Stimulated activated naive CD4-positive, alpha-beta T cell treated with Interleukin-2 at 50 U/mL for 16 hours (primary cell): ENCODE results near the gene GUCY2C.

Source experiments
- DNase-seq: peaks from one replicate; lab custom pipeline; 2025; lab: John Stamatoyannopoulos, UW

GUCY2C gene

DNA sequence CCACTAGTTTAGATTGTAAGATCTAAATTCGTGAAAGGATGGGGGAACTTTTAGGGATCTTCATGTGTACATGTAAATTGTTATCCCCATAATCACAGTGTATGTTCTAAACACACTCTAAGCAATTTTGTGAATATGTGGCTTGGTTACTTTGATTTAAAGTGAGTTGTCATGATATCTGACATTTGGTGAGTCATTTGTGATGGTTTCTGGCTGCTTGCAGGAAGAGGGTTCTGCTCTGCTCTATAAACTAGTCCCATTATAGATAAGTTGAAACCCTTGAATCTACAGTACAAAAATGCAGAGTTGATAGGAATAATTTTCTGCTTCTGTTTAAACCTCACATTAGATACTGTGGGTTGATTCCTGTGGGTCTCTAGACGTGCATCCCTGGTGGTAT lies 14.8 kb downstream of the GUCY2C start:
- no peak for DNase-seq

DNA sequence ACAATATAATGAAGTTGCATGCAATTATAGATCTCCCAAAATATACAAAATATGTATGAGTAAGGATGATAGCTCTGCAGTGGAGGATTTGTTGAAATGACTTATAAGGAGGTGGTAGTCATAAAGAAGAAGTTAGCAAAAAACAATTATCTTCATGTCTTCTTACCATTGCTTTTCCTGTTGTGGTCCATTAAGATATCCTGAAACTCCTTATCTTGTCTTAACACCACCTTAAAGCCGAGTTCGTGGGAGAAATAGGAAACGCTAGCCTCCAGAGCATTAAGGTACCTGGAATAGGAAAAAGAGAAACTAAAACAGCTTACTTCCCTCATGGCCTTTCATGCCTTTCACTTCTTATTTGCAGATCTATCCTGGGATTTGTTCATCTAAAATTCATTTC lies 15.2 kb downstream of the GUCY2C start:
- DNase-seq: no peak

DNA sequence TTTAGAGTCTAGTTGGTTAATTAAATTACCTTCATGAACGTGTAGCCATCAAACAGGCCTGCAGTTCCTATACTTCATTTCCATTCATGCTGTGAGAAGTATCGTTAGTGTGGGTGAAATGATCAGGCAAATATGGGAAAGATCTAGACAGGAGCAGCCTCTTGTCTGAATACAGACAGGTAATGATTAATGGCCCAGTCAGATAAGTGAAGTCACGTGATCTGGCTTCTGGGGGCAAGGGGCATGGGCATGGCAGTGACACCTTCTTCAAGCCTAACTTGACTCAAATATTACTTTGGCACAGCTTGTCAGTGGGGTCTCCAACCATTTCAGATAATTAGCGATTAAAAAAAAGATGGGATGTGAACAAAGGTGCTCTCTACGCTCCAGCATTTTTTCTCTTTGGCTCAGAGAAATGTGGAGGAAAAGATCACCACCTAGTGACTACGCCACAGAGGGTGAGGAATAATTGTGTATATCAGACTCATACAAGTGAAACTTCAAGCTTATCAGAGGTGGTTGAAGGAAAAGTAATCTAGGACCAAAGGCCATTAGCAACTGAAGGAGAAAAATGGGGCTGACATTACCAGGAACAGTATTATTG lies 17.8 kb downstream of the GUCY2C start:
- no peak for DNase-seq

DNA sequence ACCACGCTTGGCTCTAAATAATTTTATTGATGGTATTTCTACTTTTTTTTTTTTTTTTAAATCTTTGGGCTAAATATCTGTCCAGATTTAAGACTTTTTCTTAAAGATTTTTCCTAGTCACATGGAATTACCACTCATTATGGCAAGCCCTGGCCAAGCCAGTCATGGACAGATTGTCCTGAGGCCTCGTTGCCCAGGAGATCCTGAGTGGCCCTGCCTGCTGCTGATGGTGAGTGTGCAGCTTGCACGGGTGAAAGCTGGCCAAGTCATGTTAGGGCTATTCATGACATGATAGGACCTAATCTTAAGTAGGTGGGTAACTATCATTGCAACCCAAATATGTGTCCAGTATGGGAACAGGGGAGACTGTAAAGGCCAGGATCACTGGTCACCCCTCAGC lies 27.8 kb downstream of the GUCY2C start:
- no peak for DNase-seq

DNA sequence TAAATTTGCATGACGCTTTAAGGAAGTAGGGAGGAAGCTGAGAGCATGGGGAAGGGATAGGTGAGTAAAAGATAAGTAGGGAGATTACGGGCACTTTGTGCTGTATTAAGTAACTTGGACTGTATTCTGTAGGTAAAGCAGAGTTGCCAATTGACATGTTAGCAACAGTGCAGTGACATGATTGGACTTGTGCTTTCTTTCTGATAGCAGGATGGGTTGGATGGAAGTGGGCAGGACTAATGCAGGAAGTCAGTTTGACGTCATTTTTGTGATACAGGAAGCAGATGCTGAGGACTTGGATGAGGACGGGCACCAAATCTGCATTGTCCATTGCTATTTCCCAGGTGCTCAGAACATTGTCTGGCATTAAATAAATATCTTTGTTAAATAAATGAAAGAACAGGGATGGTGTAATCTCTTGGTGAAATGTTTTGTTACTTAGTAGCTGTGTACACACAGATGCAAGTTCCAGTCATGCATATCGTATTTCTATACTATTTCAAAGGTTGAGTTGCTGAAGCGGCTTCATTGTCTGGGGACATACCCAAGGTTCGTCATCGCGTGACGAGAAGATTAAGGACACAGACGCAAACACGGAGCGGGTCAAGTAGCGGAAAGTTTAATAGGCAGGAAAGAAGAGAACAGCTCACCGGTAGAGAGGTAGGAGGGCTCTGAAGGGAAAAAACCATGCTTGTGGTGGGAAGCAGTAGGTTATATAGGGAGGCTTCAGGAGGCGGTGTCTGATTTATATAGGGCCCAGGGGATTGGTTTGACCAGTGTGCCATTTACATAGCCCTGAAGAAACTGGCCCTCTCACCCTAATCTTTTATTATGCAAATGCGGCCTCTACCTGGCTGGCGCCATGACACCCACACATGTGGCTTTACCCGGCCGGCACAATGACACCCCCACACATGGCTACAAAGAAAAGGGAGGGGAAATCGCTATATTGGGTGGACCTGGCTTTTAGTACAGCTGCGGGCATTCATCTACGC lies 30.7 kb downstream of the GUCY2C start:
- no peak for DNase-seq

DNA sequence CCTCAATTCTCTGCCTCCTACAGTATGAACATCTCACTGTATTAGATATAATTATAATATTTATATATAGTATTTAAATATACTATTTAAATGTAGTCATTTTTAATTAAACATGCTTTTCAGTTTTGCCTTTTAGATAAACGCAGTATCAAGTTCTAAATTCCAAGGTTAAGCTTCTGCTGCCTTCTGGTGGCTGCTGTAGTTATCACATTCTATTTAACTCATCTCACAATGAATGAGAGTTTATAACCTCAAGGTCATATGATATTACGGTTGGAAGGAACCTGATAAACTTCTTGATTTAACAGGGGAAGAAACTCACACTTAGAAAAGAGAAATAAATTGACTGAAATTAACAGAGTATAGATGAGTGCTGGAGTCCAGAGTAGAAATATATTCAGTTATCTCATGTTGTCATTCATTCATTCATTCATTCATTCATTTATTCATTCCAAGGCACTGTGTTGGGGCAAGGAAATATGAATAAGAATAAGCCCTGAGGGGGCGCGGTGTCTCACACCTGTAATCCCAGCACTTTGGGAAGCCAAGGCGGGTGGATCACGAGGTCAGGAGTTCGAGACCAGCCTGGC lies 31.9 kb downstream of the GUCY2C start:
- peak; percentile 3 for DNase-seq

DNA sequence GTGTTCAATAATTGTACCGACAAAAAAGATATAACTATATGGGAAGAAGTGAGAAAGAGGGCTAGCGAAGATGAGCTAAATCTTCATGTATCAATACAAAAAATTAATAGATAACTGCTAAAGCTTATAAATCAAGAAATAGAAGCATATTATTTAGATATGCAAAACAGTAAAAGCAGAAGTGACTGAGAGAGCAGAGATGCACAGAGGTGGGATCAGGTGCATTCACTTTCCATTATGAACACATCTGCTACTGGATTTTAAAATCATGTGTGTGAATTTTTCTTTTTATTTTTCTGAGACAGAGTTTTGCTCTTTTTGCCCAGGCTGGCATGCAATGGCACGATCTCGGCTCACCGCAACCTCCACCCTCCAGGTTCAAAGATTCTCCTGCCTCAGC lies 33.4 kb downstream of the GUCY2C start:
- DNase-seq: no peak

DNA sequence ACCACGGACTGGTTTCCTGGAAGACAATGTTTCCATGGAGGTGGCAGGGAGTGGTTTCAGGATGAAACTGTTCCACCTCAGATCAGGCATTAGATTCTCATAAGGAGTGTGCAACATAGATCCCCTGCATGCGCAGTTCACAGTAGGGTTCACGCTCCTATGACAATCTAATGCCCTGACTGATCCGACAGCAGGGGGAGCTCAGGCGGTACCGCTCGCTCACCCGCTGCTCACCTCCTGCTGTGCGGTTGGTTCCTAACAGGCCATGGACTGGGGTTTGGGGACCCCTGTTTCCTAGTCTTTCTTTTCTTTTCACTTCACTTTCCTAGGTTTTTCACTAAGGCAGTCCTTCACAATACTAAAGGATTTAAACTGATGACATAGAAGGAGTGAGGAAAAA lies 39.6 kb downstream of the GUCY2C start:
- DNase-seq: no peak

DNA sequence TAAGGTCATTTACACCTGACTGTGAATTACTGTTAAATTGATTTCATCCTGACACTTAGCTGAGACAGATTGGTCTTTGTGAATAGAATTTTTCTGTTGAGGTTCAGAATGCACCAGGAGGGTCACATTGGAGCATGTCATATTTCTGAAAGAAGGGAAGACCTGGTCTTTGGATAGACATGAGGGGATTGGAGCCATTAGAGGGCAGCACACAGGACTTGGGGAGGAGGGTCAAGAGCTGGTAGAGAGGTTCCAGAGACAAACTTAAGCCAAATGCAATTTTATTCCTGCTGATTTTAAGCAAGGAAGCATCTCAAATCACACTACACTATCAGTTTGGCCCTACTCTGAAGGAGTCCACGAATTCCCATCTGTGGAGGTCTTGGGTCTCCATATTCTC lies 41.1 kb downstream of the GUCY2C start:
- DNase-seq: no peak

DNA sequence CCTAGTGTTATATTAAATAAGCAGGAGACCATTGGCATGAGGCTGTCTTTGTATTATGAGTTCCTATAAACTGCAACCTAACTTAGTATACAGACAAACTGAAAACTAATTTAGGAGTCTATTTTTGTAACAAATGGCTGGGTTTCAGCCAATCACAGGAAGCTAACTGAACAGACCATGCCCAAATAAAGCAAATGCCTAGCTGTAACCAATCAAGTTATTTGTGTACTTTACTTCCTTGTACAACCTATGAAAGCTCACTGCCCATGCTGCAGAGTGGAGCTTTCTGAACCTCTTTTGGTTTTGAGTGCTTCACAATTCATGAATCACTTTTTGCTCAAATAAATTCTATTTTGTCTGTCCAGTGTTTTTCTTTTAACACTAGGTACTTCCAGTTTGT lies 41.6 kb downstream of the GUCY2C start:
- DNase-seq: no peak

DNA sequence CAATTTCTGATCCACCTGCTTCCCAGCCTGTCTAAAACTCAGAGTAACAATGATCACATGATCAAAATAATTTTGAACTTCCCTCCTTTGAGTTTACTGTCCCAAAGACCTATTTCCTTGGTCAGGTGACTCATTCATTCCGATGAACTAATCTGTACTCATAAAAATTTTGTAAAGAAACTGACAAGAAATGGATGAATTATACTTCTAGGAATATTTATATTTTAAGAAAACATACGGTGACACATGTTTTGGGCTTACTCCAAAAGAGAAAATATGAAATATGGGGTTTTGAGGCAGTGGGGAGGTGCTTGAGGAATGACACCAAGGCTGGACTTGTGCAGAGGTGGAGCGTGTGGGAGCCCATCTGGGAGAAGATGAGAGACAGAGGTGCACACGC lies 42.0 kb downstream of the GUCY2C start:
- DNase-seq: no peak

DNA sequence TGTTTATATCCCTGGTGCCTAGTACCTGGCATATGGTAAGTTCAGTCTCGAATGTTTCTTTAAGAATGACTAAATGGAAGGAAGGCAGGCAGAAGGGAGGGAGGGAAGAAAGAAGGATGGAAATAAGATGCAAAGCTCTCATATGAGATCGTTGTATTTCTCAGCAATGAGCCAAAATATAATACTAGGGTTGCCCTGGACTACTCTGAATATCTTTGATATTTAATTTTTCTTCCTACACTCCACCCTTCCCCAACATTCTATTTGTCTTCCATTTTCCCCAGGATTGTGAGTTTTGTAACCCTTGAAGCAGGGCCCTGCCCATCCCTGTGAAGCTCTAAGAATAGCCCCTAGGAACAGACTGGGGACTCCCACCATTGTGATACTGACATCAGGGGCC lies 43.9 kb downstream of the GUCY2C start:
- no peak for DNase-seq

DNA sequence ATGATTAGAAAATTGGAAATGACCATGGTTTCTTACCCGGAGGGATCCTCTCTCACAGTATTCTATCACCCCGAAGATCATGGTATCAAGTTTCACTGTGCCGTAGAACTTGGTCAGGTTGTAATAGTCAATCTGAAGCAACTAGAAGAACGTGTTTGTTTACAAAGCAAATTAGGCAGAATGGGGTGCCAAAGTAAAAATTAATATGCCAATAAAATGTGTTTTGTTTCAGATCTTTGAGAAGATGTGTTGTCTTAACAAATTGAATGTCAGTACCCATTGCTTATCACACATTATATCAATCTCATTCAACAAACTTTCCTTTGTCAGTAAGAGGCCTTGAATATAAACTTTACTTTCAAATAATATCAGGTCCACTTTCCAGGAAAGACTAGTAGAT lies 45.0 kb downstream of the GUCY2C start:
- no peak for DNase-seq

DNA sequence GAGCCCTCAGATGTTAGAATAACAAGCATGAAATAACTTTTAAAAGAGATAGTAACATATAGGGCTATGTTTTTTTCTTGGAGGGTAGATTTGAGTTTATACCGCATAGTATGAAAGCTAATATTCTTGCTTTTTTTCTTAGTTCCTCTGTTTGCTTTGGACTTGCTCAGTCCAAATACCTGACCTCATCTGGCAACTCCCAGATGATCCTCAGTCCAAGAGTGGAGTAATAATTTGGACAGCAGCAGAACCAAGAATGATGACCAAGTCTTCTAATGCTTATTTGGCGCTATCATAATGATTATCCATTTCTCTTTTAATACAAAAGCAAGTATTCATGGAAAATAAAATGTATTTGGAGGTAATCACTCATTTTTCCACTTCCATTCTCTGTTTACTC lies 45.6 kb downstream of the GUCY2C start:
- no peak for DNase-seq

DNA sequence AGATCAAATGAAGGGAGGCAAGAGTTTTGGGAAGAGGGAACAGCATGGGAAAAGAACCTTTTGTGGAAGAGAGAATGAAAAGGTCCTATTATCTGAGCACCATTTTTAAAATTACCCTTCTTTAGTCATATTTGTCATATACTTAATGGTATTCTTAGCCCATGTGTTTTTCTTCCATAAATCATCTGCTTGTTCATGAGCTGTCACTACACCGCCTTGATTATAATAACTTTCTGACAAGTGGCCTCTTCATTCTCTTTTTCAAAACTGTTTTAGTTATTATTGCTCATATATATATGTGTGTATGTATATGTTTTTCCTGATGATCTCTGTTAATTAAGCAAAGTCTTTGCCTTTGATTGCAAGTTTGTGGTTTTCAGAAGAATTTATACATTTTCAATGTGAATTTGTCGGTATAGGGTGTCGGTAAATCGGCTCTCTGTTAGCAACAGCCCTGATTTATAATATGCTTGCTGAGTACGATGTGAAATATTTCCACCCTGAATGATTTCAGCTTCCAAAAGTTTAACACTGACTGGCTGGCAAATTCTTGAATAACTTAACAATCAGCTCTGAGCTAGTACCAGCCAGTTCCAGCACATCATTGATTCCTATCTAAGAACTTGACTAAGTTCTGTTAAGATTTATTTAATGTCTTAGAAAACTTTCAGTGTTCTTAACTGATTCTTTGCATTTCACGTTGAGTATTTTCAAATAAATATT lies 49.2 kb downstream of the GUCY2C start:
- DNase-seq: no peak

DNA sequence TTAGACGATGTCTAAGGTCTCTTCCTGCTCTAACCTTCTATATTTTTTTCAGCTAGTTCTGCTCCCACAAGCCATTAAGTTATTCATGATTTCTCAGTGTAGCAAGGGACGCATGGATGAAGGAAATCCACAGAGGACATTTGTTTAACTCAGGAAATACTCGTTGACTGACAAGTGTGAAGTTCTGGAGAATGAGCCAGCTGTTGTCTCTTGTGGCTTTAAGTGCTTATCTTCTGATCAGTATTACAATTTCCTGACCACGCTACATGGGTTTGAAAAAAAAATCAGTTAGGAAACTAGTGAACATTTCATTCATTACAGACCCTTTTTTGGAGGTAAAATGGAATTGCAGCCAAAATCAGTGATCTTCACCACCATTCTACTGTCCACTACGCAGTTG lies 53.1 kb downstream of the GUCY2C start:
- DNase-seq: no peak

DNA sequence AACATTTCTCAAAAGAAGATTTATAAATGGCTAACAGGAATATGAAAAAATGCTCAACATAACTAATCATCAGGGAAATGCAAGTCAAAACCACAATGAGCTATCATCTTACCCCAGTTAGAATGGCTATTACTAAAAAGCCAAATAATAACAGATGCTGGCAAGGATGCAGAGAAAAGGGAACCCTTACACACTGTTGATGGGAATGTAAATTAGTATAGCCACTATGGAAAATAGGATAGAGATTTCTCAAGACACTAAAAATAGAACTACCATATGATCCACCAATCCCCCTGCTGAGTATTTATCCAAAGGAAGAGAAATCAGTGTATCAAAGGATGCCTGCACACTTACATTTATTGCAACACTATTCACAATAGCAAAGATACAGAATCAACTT lies 58.3 kb downstream of the GUCY2C start:
- no peak for DNase-seq

DNA sequence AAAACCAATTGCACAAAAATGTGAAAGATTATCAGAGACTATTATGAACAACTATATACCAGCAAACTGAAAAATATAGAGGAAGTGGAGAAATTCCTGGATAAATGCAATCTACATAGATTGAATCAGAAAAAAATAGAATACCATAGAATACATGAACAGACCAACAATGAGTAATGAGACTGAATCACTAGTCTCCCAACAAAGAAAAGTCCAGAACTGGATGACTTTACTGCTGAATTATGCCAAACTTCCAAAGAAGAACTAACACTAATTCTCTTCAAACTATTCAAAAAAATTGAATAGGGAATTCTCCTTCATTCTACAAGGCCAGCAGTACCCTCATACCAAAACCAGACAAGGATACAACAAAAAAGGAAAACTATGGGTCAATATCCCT lies 60.6 kb downstream of the GUCY2C start:
- no peak for DNase-seq

DNA sequence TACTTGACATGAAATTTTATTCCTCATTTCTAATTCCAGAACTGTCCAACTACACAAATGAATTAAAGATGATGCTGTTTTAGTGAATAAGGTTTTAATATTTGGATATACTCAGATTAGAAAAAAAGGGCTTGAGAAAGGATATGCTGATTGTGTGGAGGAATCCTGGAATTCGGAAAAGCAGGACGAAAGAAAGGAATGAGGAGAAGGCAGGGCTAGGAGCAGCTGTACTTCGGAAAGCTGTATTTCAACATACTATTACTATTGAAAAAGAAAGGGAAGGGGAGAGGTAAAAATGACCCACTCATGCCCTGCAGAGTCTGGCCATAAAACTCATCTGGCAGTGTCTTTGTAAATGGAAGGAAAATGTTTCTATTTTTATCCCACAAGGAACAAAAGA lies 65.6 kb downstream of the GUCY2C start:
- no peak for DNase-seq

DNA sequence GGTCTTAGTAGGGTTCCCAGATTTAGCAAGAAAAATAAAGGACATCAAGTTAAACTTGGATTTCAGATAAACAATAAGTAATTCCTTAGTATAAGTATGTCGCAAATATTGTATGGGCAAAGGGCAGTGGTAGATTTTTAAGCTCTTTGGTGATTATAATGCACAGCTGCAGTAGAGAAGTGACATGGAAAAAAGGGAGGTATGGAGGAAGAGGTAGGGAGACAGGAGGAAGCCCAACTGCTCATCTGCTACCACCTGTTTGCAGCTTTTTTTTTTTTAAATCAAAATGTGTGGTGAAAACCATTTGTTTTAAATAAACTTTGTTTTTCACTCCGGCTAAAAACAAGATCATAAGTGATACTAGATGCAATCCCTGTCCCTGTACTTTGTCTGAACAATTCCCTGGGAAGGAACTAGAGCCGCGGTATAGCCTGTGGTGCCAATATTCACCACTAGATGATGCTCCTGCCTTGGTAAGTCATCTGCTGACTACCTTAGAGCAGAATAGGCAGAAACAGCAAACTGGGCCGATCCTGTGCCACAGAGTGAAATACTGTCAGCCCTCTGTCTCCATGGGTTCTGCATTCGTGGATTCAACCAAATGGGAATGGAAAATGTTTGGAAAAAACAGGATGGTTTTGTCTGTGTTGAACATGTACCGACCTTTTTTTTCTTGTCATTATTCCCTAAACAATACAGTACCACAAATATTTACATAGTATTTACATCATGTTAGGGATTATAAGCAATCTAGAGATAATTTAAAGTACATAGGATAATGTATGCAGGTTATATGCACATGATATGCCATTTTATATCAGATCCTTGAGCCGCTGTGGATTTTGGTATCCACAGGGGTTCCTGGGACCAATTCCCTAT lies 66.3 kb downstream of the GUCY2C start:
- DNase-seq: peak; percentile 36

DNA sequence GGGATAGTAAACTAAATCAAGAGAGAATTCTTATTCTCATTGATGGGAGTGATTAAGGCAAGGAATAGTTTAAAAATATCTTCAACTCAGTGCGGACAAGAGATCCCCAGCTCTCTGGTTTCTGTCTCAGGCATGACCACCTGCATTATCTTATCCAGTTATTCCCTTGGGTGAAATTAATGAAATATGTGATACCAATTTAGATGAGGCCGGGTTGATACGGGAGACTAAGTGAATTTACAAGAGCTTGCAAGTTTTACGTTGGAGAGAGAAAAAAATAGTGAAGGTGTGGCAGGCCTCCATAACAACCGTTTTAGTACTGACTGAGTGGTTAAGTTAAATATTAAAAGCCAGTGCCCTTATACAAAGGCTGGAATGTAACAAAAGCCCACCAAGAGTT lies 67.6 kb downstream of the GUCY2C start:
- DNase-seq: no peak

DNA sequence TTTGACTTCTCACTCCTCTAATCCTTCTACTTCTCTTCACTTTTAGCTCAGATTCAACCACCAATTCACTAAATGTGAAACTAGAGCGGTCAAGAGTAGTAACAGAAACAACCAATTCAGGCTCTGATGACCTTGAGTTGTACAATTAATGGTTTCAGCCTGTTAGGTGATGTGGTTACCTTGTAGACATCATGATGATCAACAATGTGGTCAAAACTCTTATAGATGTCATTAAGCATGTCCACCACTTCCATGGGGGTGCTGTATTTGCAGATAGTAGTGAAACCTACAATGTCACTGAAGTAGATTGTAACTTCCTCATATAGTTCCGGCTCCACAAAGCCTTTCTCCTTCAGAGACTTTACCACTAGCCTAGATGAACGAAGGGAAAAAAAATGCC lies 74.6 kb downstream of the GUCY2C start:
- no peak for DNase-seq
